ENCODE data around the gene CLSTN1. TPM values are rescaled to one million over a fixed set of nuclear protein-coding genes. Genes with fewer than 3 reads are reported as not detected.

CLSTN1 gene
- total and polyA plus RNA-seq, 2 of the 13 experiments (the other 11 are each of a cell fraction or from before 2014, with no cell fraction given), result 19.7 to 29.8 TPM

- no peak for TF ChIP-seq AKNA (CRISPR knock-in tag; IDR thresholded peaks at IDR 0.05; ENCODE audit: borderline replicate concordance)
- TF ChIP-seq ZNF614 (CRISPR knock-in tag; IDR thresholded peaks at IDR 0.05; ENCODE audit: borderline replicate concordance), result no peak
- TF ChIP-seq NFRKB (IDR thresholded peaks at IDR 0.05), result no peak
- TF ChIP-seq HIVEP1 (CRISPR knock-in tag; IDR thresholded peaks at IDR 0.05), result no peak
- TF ChIP-seq TFAP4 (IDR thresholded peaks at IDR 0.05; ENCODE audit: borderline replicate concordance, low read depth), result no peak
- TF ChIP-seq KDM6A (CRISPR knock-in tag; IDR thresholded peaks at IDR 0.05; ENCODE audit: low read depth), result no peak
- peak; percentile 55; the same call in 1 of the 2 replicates for TF ChIP-seq ZNF567 (CRISPR knock-in tag; IDR thresholded peaks at IDR 0.05; ENCODE audit: borderline replicate concordance)
- TF ChIP-seq ZNF891 (CRISPR knock-in tag; IDR thresholded peaks at IDR 0.05), result no peak
- TF ChIP-seq ZNF407 (CRISPR knock-in tag; IDR thresholded peaks at IDR 0.05; ENCODE audit: not compliant biosample characterization), result no peak
- TF ChIP-seq GFI1 (CRISPR knock-in tag; IDR thresholded peaks at IDR 0.05; ENCODE audit: borderline replicate concordance), result 0 out of 2 replicates have a peak, but pooled peaks have one; percentile 3
- TF ChIP-seq MAZ (IDR thresholded peaks at IDR 0.05; ENCODE audit: borderline replicate concordance, low read depth, low read length), result no peak
- peak; percentile 59; the same call in 1 of the 2 replicates for TF ChIP-seq MAZ (CRISPR knock-in tag; IDR thresholded peaks at IDR 0.05; ENCODE audit: low read depth)
- TF ChIP-seq ZNF264 (CRISPR knock-in tag; IDR thresholded peaks at IDR 0.05), result no peak
- peak; percentile 31; the same call in 1 of the 2 replicates for TF ChIP-seq ZNF225 (CRISPR knock-in tag; IDR thresholded peaks at IDR 0.05)
- no peak for TF ChIP-seq ZFP1 (CRISPR knock-in tag; IDR thresholded peaks at IDR 0.05)
These were observed 12.2 kb upstream of the CLSTN1 start (continued) for GRCh38 chr1:9835758-9836631.

Data from HepG2 (cell line).